GM19452 (cell line): ENCODE results near the gene OSBPL2.

Source experiments
- ATAC-seq: cut with Tn5 transposase; IDR thresholded peaks from one replicate; pipeline ENCODE4 v1.9.1; 2021; ENCODE audit not compliant: unreplicated experiment

The OSBPL2 gene

GRCh38 chr20:62281161-62281933 is 43.0 kb downstream of the OSBPL2 start:
- no peak for ATAC-seq

- ATAC-seq = no peak
These were observed 43.8 kb downstream of the OSBPL2 start for GRCh38 chr20:62282103-62282502.

GRCh38 chr20:62282877-62283503 is 44.7 kb downstream of the OSBPL2 start:
- ATAC-seq = no peak

- no peak for ATAC-seq
These were observed 46.1 kb downstream of the OSBPL2 start for GRCh38 chr20:62284448-62284847.

GRCh38 chr20:62285151-62285550 is 46.8 kb downstream of the OSBPL2 start:
- ATAC-seq = no peak

GRCh38 chr20:62285722-62286121 is 47.4 kb downstream of the OSBPL2 start:
- no peak for ATAC-seq

GRCh38 chr20:62286493-62287064 is 48.3 kb downstream of the OSBPL2 start:
- no peak for ATAC-seq

GRCh38 chr20:62287129-62287528 is 48.8 kb downstream of the OSBPL2 start:
- ATAC-seq = no peak

- no peak for ATAC-seq
These were observed 49.6 kb downstream of the OSBPL2 start for GRCh38 chr20:62287759-62288534.

GRCh38 chr20:62288535-62289105 is 50.3 kb downstream of the OSBPL2 start:
- ATAC-seq = no peak

- ATAC-seq = no peak
These were observed 50.8 kb downstream of the OSBPL2 start for GRCh38 chr20:62289131-62289530.

- ATAC-seq = no peak
These were observed 51.6 kb downstream of the OSBPL2 start for GRCh38 chr20:62289898-62290297.

GRCh38 chr20:62291251-62292066 is 53.1 kb downstream of the OSBPL2 start:
- no peak for ATAC-seq

- ATAC-seq = no peak
These were observed 53.8 kb downstream of the OSBPL2 start for GRCh38 chr20:62292108-62292507.

- ATAC-seq = no peak
These were observed 54.9 kb downstream of the OSBPL2 start for GRCh38 chr20:62293111-62293784.

- no peak for ATAC-seq
These were observed 55.6 kb downstream of the OSBPL2 start for GRCh38 chr20:62293946-62294345.

GRCh38 chr20:62294516-62294915 is 56.2 kb downstream of the OSBPL2 start:
- peak; percentile 81 for ATAC-seq

- ATAC-seq = no peak
These were observed 58.6 kb downstream of the OSBPL2 start for GRCh38 chr20:62296724-62297448.
